Spleen (tissue), 11 donors: ENCODE data around the gene POLA2. TPM values are rescaled to one million over a fixed set of nuclear protein-coding genes. Genes with fewer than 3 reads are reported as not detected.
"Not testable (repeated sequence)": the region's sequence is repeated elsewhere in the genome, so short reads cannot be mapped to it uniquely, and the experiment has no call there.

Experiments used
- DNase-seq: peaks from one replicate; pipeline ENCODE4 v3.0.0-alpha.2; 2020
- H3K27ac ChIP-seq, 8 donors: fragments of 200-600 bp; sonication (generic) in 7 of 8; 1 replicate in 4 of 8; 2 replicates in 4 of 8; pipeline versions ENCODE4 v1.5.0 to v1.8.0; 2016 to 2021; ENCODE audit warnings: inconsistent platforms in 4 of 8, mild to moderate bottlenecking in 4 of 8, moderate library complexity in 1 of 8
- H3K27me3 ChIP-seq, 7 donors: fragments of 200-600 bp; sonication (generic) in 6 of 7; replicated peaks in 1 of 7; 1 replicate in 4 of 7; 2 replicates in 3 of 7; pipeline versions ENCODE4 v1.5.0 to v1.8.0; 2016 to 2021; ENCODE audit warnings: inconsistent platforms in 3 of 7, mild to moderate bottlenecking in 1 of 7
- H3K36me3 ChIP-seq, 6 donors: fragments of 200-600 bp; sonication (generic) in 5 of 6; 1 replicate in 4 of 6; 2 replicates in 2 of 6; pipeline versions ENCODE4 v1.5.0 to v1.8.0; 2016 to 2021; ENCODE audit warnings: inconsistent platforms in 2 of 6
- H3K4me1 ChIP-seq, 6 donors: fragments of 200-600 bp; sonication (generic) in 5 of 6; 1 replicate in 3 of 6; 2 replicates in 3 of 6; pipeline versions ENCODE4 v1.5.0 to v1.8.0; 2016 to 2021; ENCODE audit warnings: inconsistent platforms in 3 of 6
- H3K4me3 ChIP-seq, 8 donors: fragments of 200-600 bp; sonication (generic) in 7 of 8; 1 replicate in 4 of 8; 2 replicates in 4 of 8; pipeline versions ENCODE4 v1.5.0 to v1.8.0; 2016 to 2021; ENCODE audit warnings: inconsistent platforms in 4 of 8, mild to moderate bottlenecking in 4 of 8, moderate library complexity in 2 of 8
- H3K9me3 ChIP-seq, 8 donors: fragments of 200-600 bp; sonication (generic) in 7 of 8; 1 replicate in 4 of 8; 2 replicates in 4 of 8; pipeline versions ENCODE4 v1.5.0 to v1.8.0; 2016 to 2021; ENCODE audit warnings: inconsistent platforms in 4 of 8
- POLR2A ChIP-seq, 3 donors: fragments of 450-650 bp; IDR thresholded peaks; one replicate each; pipeline ENCODE4 v1.5.1; 2017; ENCODE audit warnings: antibody characterized with exemption in 3 of 3, mild to moderate bottlenecking in 1 of 3
- POLR2AphosphoS5 ChIP-seq, 3 donors: sonication (generic); formaldehyde crosslinking; IDR thresholded peaks; one replicate each; pipeline ENCODE4 v1.5.1; 2017; ENCODE audit warnings: antibody characterized with exemption in 3 of 3
- WGBS, 5 donors: extraction: QIAGEN DNeasy Blood & Tissue Kit in 3 of 5; methylation state at CpG; one replicate each; pipeline versions ENCODE4 v1.1.5 to v1.1.7; 2013 to 2018; 5-methylcytosine and 5-hydroxymethylcytosine counted together
- intact Hi-C: fragments of 100-400 bp; cut with DNase I; formaldehyde crosslinking; loops from one replicate; pipeline ENCODE4 v1.15.0; 2023; ENCODE audit warnings: low total_unique reads
- polyA plus RNA-seq, 3 donors: library from polyadenylated mRNA; stranded (reverse); fragments of 200-250 nt; gene quantifications; one replicate each; pipeline ENCODE4 v1.2.1, GENCODE V29; 2013
- total RNA-seq, 7 donors: library from RNA; depleted of rRNA in 3 of 7; stranded (reverse); fragments of >200 nt in 3 of 7; fragmentation: NEBNext Ultra II Directional in 4 of 7; extraction: Animal tissue kit (Norgen Biotek cat#: 25700) in 4 of 7; gene quantifications; one replicate each; pipeline versions ENCODE4 v1.1.0 to v1.2.1, GENCODE V29; 2016 to 2021
- TF ChIP-seq, protein P1 (sequence below), 11 experiments: fragments of 200-600 bp in 7 of 11; fragments of 450-650 bp in 4 of 11; sonication (generic) in 4 of 11; IDR thresholded peaks in 8 of 11; conservative IDR thresholded peaks in 3 of 11; 1 replicate in 7 of 11; 2 replicates in 4 of 11; pipeline versions ENCODE4 v1.4.0 to v1.8.0; 2016 to 2021; ENCODE audit warnings: antibody characterized with exemption in 11 of 11, inconsistent platforms in 4 of 11, mild to moderate bottlenecking in 1 of 11
- donor health status: healthy with polysubstance abuse.
- donor health status: DM: no; HTN: no; CAD: no; lungs with moderate emphysema.
- donor health status: DM: no; HTN: no; CAD: no.
- donor health status: Bipolar disorder and iron deficiency.
- donor health status: healthy.
- donor health status: DM: no; HTN: no; CAD: no.
- donor health status: DM: yes; HTN: yes; CAD: no.

POLA2 gene
- total and polyA plus RNA-seq, 10 donors, result 9.0 to 25.9 (median 14.1) TPM

DNA sequence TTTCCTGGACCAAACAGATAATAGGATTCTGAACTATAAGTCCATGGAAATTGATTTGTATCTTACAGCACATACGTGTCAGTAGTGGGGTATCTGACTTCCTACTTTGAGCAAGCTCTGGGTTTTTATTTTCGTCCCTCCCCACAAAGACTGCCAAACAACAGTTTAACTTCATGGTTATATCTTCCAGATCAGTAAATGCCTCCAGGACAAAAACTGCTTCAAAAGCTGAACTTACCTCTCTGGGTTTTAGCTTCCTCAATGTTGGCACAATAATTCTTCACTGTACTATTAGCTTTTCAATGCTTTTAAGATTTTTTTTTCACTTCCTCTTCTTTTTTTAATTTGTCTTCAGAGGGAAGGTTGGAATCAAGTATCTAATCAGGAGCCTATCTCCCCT lies 67.7 kb downstream of the POLA2 start:
- Histone ChIP-seq H3K36me3 (no peaks in the 10 kb centered on the region), H3K4me1 (peaks cover 7 to 29% (median 18%) of the 10 kb centered on the region in 6 donors), H3K9me3 (no peaks in the 10 kb centered on the region), H3K4me3 (peak overlapping the region in 2 of 8 donors; percentile 9 to 13), H3K27ac (peak overlapping the region; percentile 49 to 76 (median 65)), H3K27me3 (no peaks in the 10 kb centered on the region)
- intact Hi-C loops, result no loop called here
- 15 to 35% (median 25%) methylated on average over 2 of the region's 2 CpGs for WGBS, 5 donors
- TF ChIP-seq, protein P1, sequence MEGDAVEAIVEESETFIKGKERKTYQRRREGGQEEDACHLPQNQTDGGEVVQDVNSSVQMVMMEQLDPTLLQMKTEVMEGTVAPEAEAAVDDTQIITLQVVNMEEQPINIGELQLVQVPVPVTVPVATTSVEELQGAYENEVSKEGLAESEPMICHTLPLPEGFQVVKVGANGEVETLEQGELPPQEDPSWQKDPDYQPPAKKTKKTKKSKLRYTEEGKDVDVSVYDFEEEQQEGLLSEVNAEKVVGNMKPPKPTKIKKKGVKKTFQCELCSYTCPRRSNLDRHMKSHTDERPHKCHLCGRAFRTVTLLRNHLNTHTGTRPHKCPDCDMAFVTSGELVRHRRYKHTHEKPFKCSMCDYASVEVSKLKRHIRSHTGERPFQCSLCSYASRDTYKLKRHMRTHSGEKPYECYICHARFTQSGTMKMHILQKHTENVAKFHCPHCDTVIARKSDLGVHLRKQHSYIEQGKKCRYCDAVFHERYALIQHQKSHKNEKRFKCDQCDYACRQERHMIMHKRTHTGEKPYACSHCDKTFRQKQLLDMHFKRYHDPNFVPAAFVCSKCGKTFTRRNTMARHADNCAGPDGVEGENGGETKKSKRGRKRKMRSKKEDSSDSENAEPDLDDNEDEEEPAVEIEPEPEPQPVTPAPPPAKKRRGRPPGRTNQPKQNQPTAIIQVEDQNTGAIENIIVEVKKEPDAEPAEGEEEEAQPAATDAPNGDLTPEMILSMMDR (IDR thresholded peaks at IDR 0.05 in 8 of 11, conservative IDR thresholded peaks at IDR 0.05 in 3 of 11), result no peak
- no peak for TF ChIP-seq POLR2A (IDR thresholded peaks at IDR 0.05)
- no peak for TF ChIP-seq POLR2AphosphoS5 (IDR thresholded peaks at IDR 0.05)
- DNase-seq, result no peak

DNA sequence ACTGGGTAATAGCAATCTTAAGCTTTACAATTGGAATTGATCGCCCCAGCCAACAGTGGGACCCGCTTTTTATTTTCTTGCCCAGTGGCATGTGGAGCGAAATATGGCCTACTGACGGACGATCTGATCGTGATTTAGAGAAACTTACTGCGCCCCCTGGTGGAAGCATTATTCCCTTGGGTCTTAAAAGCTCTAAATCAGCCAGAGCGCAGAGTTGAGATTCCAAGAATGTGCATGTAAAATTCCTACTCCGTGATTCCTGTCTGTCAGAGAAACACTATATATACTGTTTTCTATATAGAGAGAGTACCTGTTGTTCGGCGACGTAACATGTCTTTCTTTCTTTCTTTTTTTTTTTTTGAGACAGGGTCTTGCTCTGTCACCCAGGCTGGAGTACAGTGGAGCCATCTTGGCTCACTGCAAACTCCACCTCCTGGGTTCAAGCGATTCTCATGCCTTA lies 68.2 kb downstream of the POLA2 start:
- H3K4me1 ChIP-seq, result peaks cover 12 to 34% (median 23%) of the 10 kb centered on the region in 6 donors
- 5 to 14% (median 9%) methylated on average over 13 of the region's 13 CpGs for WGBS, 5 donors
- no peaks in the 10 kb centered on the region for H3K36me3 ChIP-seq
- TF ChIP-seq, protein P1 (IDR thresholded peaks at IDR 0.05 in 8 of 11, conservative IDR thresholded peaks at IDR 0.05 in 3 of 11), result peak; percentile 64 to 90 (median 84)
- TF ChIP-seq POLR2A (IDR thresholded peaks at IDR 0.05), result no peak
- TF ChIP-seq POLR2AphosphoS5 (IDR thresholded peaks at IDR 0.05), result peak in 1 of 3 donors; percentile 27
- peak overlapping the region; percentile 49 to 76 (median 65) for H3K27ac ChIP-seq
- peak; percentile 80 for DNase-seq
- H3K9me3 ChIP-seq, result no peaks in the 10 kb centered on the region
- peak overlapping the region in 2 of 8 donors; percentile 9 to 13 for H3K4me3 ChIP-seq
- no peaks in the 10 kb centered on the region for H3K27me3 ChIP-seq
- intact Hi-C loops, result loop anchor here (5.0 kb wide), 1 partner anchor 63 kb away; no protein-coding TSS in a partner anchor

DNA sequence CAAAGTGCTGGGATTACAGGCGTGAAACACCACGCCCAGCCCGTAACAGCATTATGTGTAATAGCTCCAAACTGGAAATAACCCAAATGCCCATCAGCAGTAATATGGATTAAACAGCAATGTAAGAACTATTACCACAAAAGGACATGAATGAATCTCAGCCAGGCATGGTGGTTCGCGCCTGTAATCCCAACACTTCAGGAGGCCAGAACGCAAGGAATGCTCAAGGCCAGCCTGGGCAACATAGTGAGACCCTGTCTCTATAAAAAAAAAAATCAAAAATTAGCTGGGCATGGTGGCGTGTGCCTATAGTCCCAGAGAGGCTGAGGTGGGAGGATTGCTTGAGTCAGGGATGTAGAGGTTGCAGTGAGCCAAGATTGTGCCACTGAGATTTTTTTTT lies 68.8 kb downstream of the POLA2 start:
- peak overlapping the region in 3 of 8 donors; percentile 64 to 71 (median 66) for H3K27ac ChIP-seq
- TF ChIP-seq, protein P1 (IDR thresholded peaks at IDR 0.05 in 8 of 11, conservative IDR thresholded peaks at IDR 0.05 in 3 of 11), result no peak
- TF ChIP-seq POLR2A (IDR thresholded peaks at IDR 0.05), result no peak
- no peak for TF ChIP-seq POLR2AphosphoS5 (IDR thresholded peaks at IDR 0.05)
- H3K4me3 ChIP-seq, result no peak overlapping the region
- no peak for DNase-seq
- intact Hi-C loops, result loop anchor here (5.0 kb wide), 1 partner anchor 63 kb away; no protein-coding TSS in a partner anchor
- H3K27me3 ChIP-seq, result no peaks in the 10 kb centered on the region
- no peaks in the 10 kb centered on the region for H3K9me3 ChIP-seq
- H3K36me3 ChIP-seq, result peaks cover 0 to under 1% (median 0%) of the 10 kb centered on the region in 6 donors
- H3K4me1 ChIP-seq, result peaks cover 18 to 40% (median 29%) of the 10 kb centered on the region in 6 donors
- WGBS, 5 donors, result 80 to 91% (median 87%) methylated on average over 7 of the region's 7 CpGs

DNA sequence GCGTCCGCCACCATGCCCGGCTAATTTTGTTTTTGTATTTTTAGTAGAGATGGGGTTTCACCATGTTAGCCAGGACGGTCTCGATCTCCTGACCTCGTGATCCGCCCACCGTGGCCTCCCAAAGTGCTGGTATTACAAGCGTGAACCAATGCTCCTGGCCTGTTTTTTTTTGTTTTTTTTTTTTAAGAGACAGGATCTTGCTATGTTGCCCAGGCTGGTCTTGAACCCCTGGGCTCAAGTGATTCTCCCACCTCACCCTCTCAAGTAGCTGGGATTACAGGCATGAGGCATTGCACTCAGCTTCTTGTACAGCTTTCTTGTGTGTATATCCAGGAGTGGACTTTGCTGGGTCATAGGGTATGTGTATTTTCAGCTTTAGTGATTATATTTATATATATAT lies 70.8 kb downstream of the POLA2 start:
- intact Hi-C loops, result loop anchor here (5.0 kb wide), 1 partner anchor 65 kb away; no protein-coding TSS in a partner anchor
- H3K4me3 ChIP-seq, H3K27ac ChIP-seq, H3K9me3 ChIP-seq, H3K27me3 ChIP-seq: not testable (repeated sequence)
- 91 to 97% (median 95%) methylated on average over 8 to 9 of the region's 9 CpGs for WGBS, 5 donors
- H3K4me1 ChIP-seq, result peaks cover 26 to 57% (median 42%) of the 10 kb centered on the region in 6 donors
- DNase-seq, result peak; percentile 47
- peaks cover 0 to 17% (median 0%) of the 10 kb centered on the region in 6 donors for H3K36me3 ChIP-seq
